LoVo (cell line): Measurements from ENCODE around the gene TCEA3.
"Not testable (repeated sequence)": the region's sequence is repeated elsewhere in the genome, so short reads cannot be mapped to it uniquely, and the experiment has no call there.

ENCODE experiments used
- DNase-seq: peaks from one replicate; pipeline ENCODE4 v3.0.0-alpha.2; 2016; ENCODE audit warnings: low spot score

The TCEA3 gene

GRCh38 chr1:23392125-23392855 is 32.3 kb downstream of the TCEA3 start:
- no peak for DNase-seq

GRCh38 chr1:23389837-23390321 is 34.7 kb downstream of the TCEA3 start:
- DNase-seq = no peak

- no peak for DNase-seq
Observed at GRCh38 chr1:23387494-23387893, 37.1 kb downstream of the TCEA3 start.

GRCh38 chr1:23385119-23385621 is 39.4 kb downstream of the TCEA3 start:
- DNase-seq = no peak

GRCh38 chr1:23384312-23385058 is 40.1 kb downstream of the TCEA3 start:
- no peak for DNase-seq

GRCh38 chr1:23383577-23384311 is 40.8 kb downstream of the TCEA3 start:
- no peak for DNase-seq

- no peak for DNase-seq
Observed at GRCh38 chr1:23381233-23381885, 43.2 kb downstream of the TCEA3 start.

- no peak for DNase-seq
Observed at GRCh38 chr1:23380719-23381118, 43.8 kb downstream of the TCEA3 start.

GRCh38 chr1:23380236-23380635 is 44.3 kb downstream of the TCEA3 start:
- DNase-seq = not testable (repeated sequence)

- DNase-seq = peak; percentile 88
Observed at GRCh38 chr1:23376890-23377811, 47.4 kb downstream of the TCEA3 start.

- DNase-seq = not testable (repeated sequence)
Observed at GRCh38 chr1:23374079-23374735, 50.3 kb downstream of the TCEA3 start.

GRCh38 chr1:23371987-23372880 is 52.3 kb downstream of the TCEA3 start:
- DNase-seq = no peak

- no peak for DNase-seq
Observed at GRCh38 chr1:23370709-23371584, 53.6 kb downstream of the TCEA3 start.

GRCh38 chr1:23370330-23370708 is 54.2 kb downstream of the TCEA3 start:
- DNase-seq = no peak

GRCh38 chr1:23369335-23370013 is 55.1 kb downstream of the TCEA3 start, which contains the start of gene ZNF436:
TSS of gene ZNF436 (minus strand) at chr1:23369836. CDS start at chr1:23368005, 1,831 bp downstream.
- DNase-seq = peak; percentile 57

- DNase-seq = peak; percentile 90
Observed at GRCh38 chr1:23368562-23369334, 55.8 kb downstream of the TCEA3 start.
